ENCODE measurements around the gene MBTPS1. TPM values are rescaled to one million over a fixed set of nuclear protein-coding genes. Genes with fewer than 3 reads are reported as not detected.

MBTPS1 gene
- total and polyA plus RNA-seq, 9 of the 15 experiments (the other 6 are each of a cell fraction or from before 2014, with no cell fraction given): 2.8 to 57.6 (median 43.8) TPM

GRCh38 chr16:84138824-84139627, 22.3 kb upstream of the MBTPS1 start (continued):
- TF ChIP-seq, protein P1, sequence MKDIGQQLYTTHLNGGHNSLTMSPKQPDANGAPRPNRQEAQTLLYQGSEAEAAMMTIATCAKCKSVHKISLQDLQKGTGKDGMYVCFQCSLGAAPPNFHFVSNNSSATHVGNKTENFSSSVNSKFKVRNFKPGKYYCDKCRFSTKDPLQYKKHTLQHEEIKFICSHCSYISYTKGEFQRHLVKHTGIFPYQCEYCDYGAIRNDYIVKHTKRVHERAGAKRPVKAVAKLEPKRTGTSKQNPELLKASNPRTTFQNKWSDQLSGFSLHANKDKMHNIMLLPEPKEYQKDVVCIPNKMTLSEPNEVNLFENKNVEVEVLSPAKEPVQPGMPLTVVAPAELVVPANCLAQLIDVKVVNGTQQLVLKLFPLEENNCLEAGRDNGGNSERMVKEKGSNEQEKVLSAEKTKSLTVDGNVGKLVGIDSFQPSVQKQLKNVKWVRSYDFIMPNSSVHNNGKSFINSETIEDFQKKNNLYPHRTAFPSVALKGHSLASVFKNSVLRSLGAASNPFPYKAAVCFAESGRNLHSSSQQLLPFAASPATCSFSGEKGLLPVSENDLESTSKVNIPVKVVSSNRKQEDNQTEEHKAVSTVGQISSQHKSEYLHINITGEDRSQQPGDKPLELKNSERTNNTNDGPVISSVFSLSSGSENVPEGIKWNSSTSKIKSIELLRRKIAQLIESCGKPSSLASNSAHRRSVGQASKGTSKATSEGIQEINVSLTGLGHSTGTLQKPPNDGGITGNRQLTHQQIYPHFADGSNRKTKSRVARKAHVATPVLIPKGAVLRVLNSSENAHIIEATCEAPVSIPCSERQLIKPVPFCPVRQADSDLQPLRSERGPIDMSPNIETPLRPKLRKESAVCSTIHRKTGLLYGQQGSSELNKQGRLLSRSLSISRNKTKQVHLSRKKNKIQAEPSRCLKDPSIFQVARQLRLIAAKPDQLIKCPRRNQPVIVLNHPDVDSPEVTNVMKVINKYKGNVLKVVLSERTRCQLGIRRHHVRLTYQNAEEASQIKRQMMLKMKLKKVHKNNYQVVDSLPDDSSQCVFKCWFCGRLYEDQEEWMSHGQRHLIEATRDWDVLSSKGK (CRISPR knock-in tag; IDR thresholded peaks at IDR 0.05): no peak
- no peak for TF ChIP-seq ZNF77 (CRISPR knock-in tag; IDR thresholded peaks at IDR 0.05)
- TF ChIP-seq, protein P2, sequence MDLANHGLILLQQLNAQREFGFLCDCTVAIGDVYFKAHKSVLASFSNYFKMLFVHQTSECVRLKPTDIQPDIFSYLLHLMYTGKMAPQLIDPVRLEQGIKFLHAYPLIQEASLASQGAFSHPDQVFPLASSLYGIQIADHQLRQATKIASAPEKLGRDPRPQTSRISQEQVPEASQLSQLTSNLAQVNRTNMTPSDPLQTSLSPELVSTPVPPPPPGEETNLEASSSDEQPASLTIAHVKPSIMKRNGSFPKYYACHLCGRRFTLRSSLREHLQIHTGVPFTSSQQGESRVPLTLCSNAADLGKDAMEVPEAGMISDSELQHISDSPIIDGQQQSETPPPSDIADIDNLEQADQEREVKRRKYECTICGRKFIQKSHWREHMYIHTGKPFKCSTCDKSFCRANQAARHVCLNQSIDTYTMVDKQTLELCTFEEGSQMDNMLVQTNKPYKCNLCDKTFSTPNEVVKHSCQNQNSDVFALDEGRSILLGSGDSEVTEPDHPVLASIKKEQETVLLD (IDR thresholded peaks at IDR 0.05): peak; percentile 51; the same call in 1 of the 2 replicates
- TF ChIP-seq LCOR (CRISPR knock-in tag; IDR thresholded peaks at IDR 0.05): no peak; the same call in none of the 2 replicates
- TF ChIP-seq, protein P3, sequence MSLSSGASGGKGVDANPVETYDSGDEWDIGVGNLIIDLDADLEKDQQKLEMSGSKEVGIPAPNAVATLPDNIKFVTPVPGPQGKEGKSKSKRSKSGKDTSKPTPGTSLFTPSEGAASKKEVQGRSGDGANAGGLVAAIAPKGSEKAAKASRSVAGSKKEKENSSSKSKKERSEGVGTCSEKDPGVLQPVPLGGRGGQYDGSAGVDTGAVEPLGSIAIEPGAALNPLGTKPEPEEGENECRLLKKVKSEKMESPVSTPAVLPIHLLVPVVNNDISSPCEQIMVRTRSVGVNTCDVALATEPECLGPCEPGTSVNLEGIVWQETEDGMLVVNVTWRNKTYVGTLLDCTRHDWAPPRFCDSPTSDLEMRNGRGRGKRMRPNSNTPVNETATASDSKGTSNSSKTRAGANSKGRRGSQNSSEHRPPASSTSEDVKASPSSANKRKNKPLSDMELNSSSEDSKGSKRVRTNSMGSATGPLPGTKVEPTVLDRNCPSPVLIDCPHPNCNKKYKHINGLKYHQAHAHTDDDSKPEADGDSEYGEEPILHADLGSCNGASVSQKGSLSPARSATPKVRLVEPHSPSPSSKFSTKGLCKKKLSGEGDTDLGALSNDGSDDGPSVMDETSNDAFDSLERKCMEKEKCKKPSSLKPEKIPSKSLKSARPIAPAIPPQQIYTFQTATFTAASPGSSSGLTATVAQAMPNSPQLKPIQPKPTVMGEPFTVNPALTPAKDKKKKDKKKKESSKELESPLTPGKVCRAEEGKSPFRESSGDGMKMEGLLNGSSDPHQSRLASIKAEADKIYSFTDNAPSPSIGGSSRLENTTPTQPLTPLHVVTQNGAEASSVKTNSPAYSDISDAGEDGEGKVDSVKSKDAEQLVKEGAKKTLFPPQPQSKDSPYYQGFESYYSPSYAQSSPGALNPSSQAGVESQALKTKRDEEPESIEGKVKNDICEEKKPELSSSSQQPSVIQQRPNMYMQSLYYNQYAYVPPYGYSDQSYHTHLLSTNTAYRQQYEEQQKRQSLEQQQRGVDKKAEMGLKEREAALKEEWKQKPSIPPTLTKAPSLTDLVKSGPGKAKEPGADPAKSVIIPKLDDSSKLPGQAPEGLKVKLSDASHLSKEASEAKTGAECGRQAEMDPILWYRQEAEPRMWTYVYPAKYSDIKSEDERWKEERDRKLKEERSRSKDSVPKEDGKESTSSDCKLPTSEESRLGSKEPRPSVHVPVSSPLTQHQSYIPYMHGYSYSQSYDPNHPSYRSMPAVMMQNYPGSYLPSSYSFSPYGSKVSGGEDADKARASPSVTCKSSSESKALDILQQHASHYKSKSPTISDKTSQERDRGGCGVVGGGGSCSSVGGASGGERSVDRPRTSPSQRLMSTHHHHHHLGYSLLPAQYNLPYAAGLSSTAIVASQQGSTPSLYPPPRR (CRISPR knock-in tag; IDR thresholded peaks at IDR 0.05; ENCODE audit: borderline replicate concordance): no peak
- peak; percentile 74 for TF ChIP-seq NCOA1 (IDR thresholded peaks at IDR 0.05; ENCODE audit: low read depth)
- TF ChIP-seq YBX1 (IDR thresholded peaks at IDR 0.05): no peak
- TF ChIP-seq IRF1 (CRISPR knock-in tag; IDR thresholded peaks at IDR 0.05; ENCODE audit: borderline replicate concordance): no peak
- peak; percentile 69 for TF ChIP-seq USF2 (CRISPR knock-in tag; IDR thresholded peaks at IDR 0.05)
- no peak for TF ChIP-seq SIN3A (IDR thresholded peaks at IDR 0.05; ENCODE audit: borderline replicate concordance in 2 of 2, control insufficient read depth in 1 of 2, low read depth in 2 of 2, low read length in 2 of 2)
- no peak for TF ChIP-seq ZNF586 (CRISPR knock-in tag; conservative IDR thresholded peaks at IDR 0.05)
- TF ChIP-seq RAD51 (IDR thresholded peaks at IDR 0.05; ENCODE audit: borderline replicate concordance, low read depth): peak; percentile 71
- TF ChIP-seq DNMT1 (IDR thresholded peaks at IDR 0.05): no peak; the same call in 1 of the 2 replicates
